Upper lobe of left lung (tissue), 6 donors: ENCODE data around the gene HMX3. TPM values are rescaled to one million over a fixed set of nuclear protein-coding genes. Genes with fewer than 3 reads are reported as not detected.

ENCODE experiments used
- ATAC-seq, 2 donors: fragments of 200-7000 bp; cut with Tn5 transposase; one replicate each; pipeline ENCODE4 v1.9.1; 2022; ENCODE audit warnings: mild to moderate bottlenecking in 2 of 2, moderate library complexity in 2 of 2; ENCODE audit not compliant: low FRiP score in 2 of 2
- DNase-seq, 2 donors: peaks; one replicate each; pipeline ENCODE4 v3.0.0-alpha.2; 2019 to 2020
- H3K27ac ChIP-seq, 4 donors: fragments of 200-600 bp; sonication (generic); one replicate each; pipeline ENCODE4 v1.5.1; 2016 to 2019
- H3K27me3 ChIP-seq, 4 donors: fragments of 200-600 bp; sonication (generic); one replicate each; pipeline ENCODE4 v1.5.1; 2017 to 2019
- H3K36me3 ChIP-seq, 4 donors: fragments of 200-600 bp; sonication (generic); one replicate each; pipeline ENCODE4 v1.5.1; 2016 to 2019
- H3K4me1 ChIP-seq, 4 donors: fragments of 200-600 bp; sonication (generic); one replicate each; pipeline ENCODE4 v1.5.1; 2018 to 2019
- H3K4me3 ChIP-seq, 4 donors: fragments of 200-600 bp; sonication (generic); one replicate each; pipeline ENCODE4 v1.5.1; 2017 to 2019; ENCODE audit warnings: mild to moderate bottlenecking in 2 of 4, moderate library complexity in 1 of 4
- H3K9me3 ChIP-seq, 4 donors: fragments of 200-600 bp; sonication (generic); one replicate each; pipeline ENCODE4 v1.5.1; 2018 to 2019
- EP300 ChIP-seq, 4 donors: sonication (generic); formaldehyde crosslinking; IDR thresholded peaks; one replicate each; pipeline ENCODE4 v1.5.1; 2017; ENCODE audit warnings: antibody characterized with exemption in 4 of 4, control low read depth in 2 of 4
- POLR2A ChIP-seq, 4 donors: fragments of 450-650 bp; IDR thresholded peaks; one replicate each; pipeline ENCODE4 v1.5.1; 2016 to 2017; ENCODE audit warnings: antibody characterized with exemption in 4 of 4, mild to moderate bottlenecking in 2 of 4
- POLR2AphosphoS5 ChIP-seq, 2 donors: sonication (generic); formaldehyde crosslinking; IDR thresholded peaks; one replicate each; pipeline ENCODE4 v1.5.1; 2017; ENCODE audit warnings: antibody characterized with exemption in 2 of 2
- WGBS, 2 donors: methylation state at CpG; one replicate each; pipeline ENCODE4 v1.1.5; 2017 to 2018; 5-methylcytosine and 5-hydroxymethylcytosine counted together
- total RNA-seq, 6 donors: library from RNA; depleted of rRNA in 4 of 6; stranded (reverse); fragments of >200 nt in 4 of 6; gene quantifications; one replicate each; pipeline versions ENCODE4 v1.1.0 to v1.2.1, GENCODE V29; 2016 to 2021
- TF ChIP-seq, protein P1 (sequence below), 6 experiments: fragments of 450-650 bp in 4 of 6; fragments of 200-600 bp in 2 of 6; sonication (generic) in 2 of 6; IDR thresholded peaks; one replicate each; pipeline ENCODE4 v1.5.1; 2016 to 2019; ENCODE audit warnings: antibody characterized with exemption in 6 of 6
- donor health status: DM: no; HTN: no; CAD: no; lungs with moderate emphysema.
- donor health status: DM: no; HTN: yes; CAD: no; lungs with severe emphysema.

The HMX3 gene
- total RNA-seq, 6 donors from 2014 or later = not detected

GRCh38 chr10:123132576-123133477, 2.9 kb upstream of the HMX3 start:
- ATAC-seq (peak; percentile 84 to 90), DNase-seq (peak; percentile 62 to 79)
- H3K4me3 ChIP-seq = peak overlapping the region in 3 of 4 donors; percentile 7 to 21 (median 9)
- no peaks in the 10 kb centered on the region for H3K9me3 ChIP-seq
- no peaks in the 10 kb centered on the region for H3K36me3 ChIP-seq
- peaks cover 46 to 53% (median 52%) of the 10 kb centered on the region in 4 donors for H3K4me1 ChIP-seq
- WGBS, 2 donors = 4% methylated on average over 23 to 44 of the region's 48 CpGs
- H3K27me3 ChIP-seq = peaks cover 0 to 58% (median 43%) of the 10 kb centered on the region in 4 donors
- H3K27ac ChIP-seq = no peak overlapping the region
- TF ChIP-seq, protein P1, sequence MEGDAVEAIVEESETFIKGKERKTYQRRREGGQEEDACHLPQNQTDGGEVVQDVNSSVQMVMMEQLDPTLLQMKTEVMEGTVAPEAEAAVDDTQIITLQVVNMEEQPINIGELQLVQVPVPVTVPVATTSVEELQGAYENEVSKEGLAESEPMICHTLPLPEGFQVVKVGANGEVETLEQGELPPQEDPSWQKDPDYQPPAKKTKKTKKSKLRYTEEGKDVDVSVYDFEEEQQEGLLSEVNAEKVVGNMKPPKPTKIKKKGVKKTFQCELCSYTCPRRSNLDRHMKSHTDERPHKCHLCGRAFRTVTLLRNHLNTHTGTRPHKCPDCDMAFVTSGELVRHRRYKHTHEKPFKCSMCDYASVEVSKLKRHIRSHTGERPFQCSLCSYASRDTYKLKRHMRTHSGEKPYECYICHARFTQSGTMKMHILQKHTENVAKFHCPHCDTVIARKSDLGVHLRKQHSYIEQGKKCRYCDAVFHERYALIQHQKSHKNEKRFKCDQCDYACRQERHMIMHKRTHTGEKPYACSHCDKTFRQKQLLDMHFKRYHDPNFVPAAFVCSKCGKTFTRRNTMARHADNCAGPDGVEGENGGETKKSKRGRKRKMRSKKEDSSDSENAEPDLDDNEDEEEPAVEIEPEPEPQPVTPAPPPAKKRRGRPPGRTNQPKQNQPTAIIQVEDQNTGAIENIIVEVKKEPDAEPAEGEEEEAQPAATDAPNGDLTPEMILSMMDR (IDR thresholded peaks at IDR 0.05) = peak; percentile 86 to 93 (median 90)
- TF ChIP-seq POLR2A (IDR thresholded peaks at IDR 0.05) = no peak

GRCh38 chr10:123133541-123134342, 2.0 kb upstream of the HMX3 start:
- H3K27me3 ChIP-seq = peaks cover 0 to 64% (median 48%) of the 10 kb centered on the region in 4 donors
- H3K27ac ChIP-seq = no peak overlapping the region
- peak in 1 of 2 donors; percentile 33 for DNase-seq
- ATAC-seq = peak in 1 of 2 donors; percentile 20
- H3K36me3 ChIP-seq = no peaks in the 10 kb centered on the region
- 11% methylated on average over 17 to 40 of the region's 40 CpGs for WGBS, 2 donors
- H3K9me3 ChIP-seq = no peaks in the 10 kb centered on the region
- peaks cover 46 to 58% (median 52%) of the 10 kb centered on the region in 4 donors for H3K4me1 ChIP-seq
- TF ChIP-seq POLR2A (IDR thresholded peaks at IDR 0.05) (no peak), EP300 (IDR thresholded peaks at IDR 0.05) (no peak), POLR2AphosphoS5 (IDR thresholded peaks at IDR 0.05) (no peak)
- TF ChIP-seq, protein P1 (IDR thresholded peaks at IDR 0.05) = no peak
- H3K4me3 ChIP-seq = no peak overlapping the region

DNA sequence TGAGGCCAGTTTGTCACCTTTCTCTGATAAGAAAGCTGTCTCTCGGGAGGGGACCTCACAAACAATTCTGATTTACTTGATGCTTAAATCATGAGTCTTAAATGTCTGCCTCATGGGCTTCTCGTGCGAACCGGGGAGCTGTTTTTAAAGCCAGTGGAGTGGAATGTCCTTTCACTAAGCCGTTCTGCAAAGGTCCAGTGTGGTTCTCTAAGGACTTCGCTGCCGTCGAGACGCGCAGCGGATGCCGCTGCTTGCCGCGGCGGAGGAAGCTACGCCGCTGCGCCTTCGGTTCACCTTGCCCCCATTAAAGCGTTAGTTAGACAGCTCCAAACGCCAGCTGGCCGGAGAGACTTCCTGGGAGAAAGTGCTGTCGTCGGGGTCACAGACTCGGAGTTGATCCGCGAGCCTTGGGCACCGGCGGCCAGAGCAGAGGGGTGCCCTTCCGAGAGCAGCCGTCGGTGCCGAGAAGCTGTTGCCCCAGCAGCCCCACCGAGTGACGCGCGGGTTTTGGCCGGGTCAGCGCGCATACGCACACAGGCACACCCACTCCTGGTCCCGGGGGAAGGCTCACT, 1.3 kb upstream of the HMX3 start:
- no peak overlapping the region for H3K27ac ChIP-seq
- WGBS, 2 donors = 5 to 6% methylated on average over 4 to 40 of the region's 42 CpGs
- DNase-seq = peak in 1 of 2 donors; percentile 73
- no peak overlapping the region for H3K4me3 ChIP-seq
- peaks cover 46 to 65% (median 54%) of the 10 kb centered on the region in 4 donors for H3K4me1 ChIP-seq
- TF ChIP-seq POLR2A (IDR thresholded peaks at IDR 0.05) (no peak), EP300 (IDR thresholded peaks at IDR 0.05) (no peak), POLR2AphosphoS5 (IDR thresholded peaks at IDR 0.05) (no peak)
- TF ChIP-seq, protein P1 (IDR thresholded peaks at IDR 0.05) = no peak
- ATAC-seq = peak in 1 of 2 donors; percentile 39
- no peaks in the 10 kb centered on the region for H3K9me3 ChIP-seq
- H3K36me3 ChIP-seq = no peaks in the 10 kb centered on the region
- peaks cover 0 to 70% (median 50%) of the 10 kb centered on the region in 4 donors for H3K27me3 ChIP-seq

DNA sequence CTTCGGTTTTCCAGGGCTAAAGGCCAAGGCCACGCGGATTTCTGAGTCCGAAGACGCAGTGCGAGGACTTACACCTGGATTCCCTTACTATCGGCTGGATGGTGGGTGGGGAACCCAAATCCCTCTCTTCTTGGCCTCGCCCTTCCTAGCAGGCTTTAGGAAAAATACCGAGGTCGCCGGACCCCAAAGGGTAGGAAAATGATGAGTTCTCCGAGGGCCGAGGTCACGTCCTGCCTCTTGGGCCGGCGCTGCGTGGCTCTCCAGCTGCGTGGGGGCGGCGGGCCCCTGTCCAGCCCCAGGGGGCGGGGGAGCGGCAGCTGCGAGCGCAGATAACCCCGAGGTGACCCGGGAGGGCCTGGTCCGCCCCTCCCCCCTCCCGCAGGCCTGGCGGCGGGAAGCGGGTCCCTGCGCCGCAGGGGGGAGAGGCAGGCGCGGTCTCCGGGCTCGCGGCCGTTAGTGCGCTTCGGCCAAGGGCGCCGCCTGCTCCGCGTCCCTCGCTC, 805 bp upstream of the HMX3 start:
- 0 to 6% methylated on average over 10 to 20 of the region's 46 CpGs for WGBS, 2 donors
- ATAC-seq = no peak
- peak overlapping the region in 3 of 4 donors; percentile 33 to 50 (median 41) for H3K4me3 ChIP-seq

More for the DNA sequence above, 805 bp upstream of the HMX3 start:
- Histone ChIP-seq H3K27ac (no peak overlapping the region), H3K4me1 (peaks cover 46 to 70% (median 60%) of the 10 kb centered on the region in 4 donors), H3K27me3 (peaks cover 0 to 76% (median 54%) of the 10 kb centered on the region in 4 donors), H3K36me3 (no peaks in the 10 kb centered on the region), H3K9me3 (no peaks in the 10 kb centered on the region)
- TF ChIP-seq, protein P1 (IDR thresholded peaks at IDR 0.05) = no peak
- TF ChIP-seq EP300 (IDR thresholded peaks at IDR 0.05) (no peak), POLR2AphosphoS5 (IDR thresholded peaks at IDR 0.05) (no peak), POLR2A (IDR thresholded peaks at IDR 0.05) (no peak)
- peak in 1 of 2 donors; percentile 77 for DNase-seq
